T-helper 17 cell (primary cell): ENCODE data around the gene HOXC11. TPM values are rescaled to one million over a fixed set of nuclear protein-coding genes. Genes with fewer than 3 reads are reported as not detected.

ENCODE experiments used
- ATAC-seq: fragments of 150-1000 bp; cut with Tn5 transposase; 2 replicates; pipeline ENCODE4 v1.10.0; 2021; ENCODE audit warnings: mild to moderate bottlenecking, moderate library complexity
- DNase-seq, 3 donors: peaks; one replicate each; pipeline versions ENCODE4 v3.0.0 to v3.0.0-alpha.2; 2020 to 2021
- H3K9me3 ChIP-seq: one replicate; pipeline ENCODE4 v1.7.0; 2013; ENCODE audit warnings: low read length, mild to moderate bottlenecking; ENCODE audit not compliant: control insufficient read depth, poor library complexity, severe bottlenecking
- H3K27ac Mint-ChIP-seq: one replicate; pipeline ENCODE4 v1.8.0; 2022; ENCODE audit warnings: mild to moderate bottlenecking, moderate library complexity, mixed read lengths
- H3K27me3 Mint-ChIP-seq: one replicate; pipeline ENCODE4 v1.8.0; 2022; ENCODE audit warnings: mixed read lengths
- H3K36me3 Mint-ChIP-seq: one replicate; pipeline ENCODE4 v1.8.0; 2022; ENCODE audit warnings: low read depth, mixed read lengths
- H3K4me1 Mint-ChIP-seq: one replicate; pipeline ENCODE4 v1.8.0; 2022; ENCODE audit warnings: mild to moderate bottlenecking, mixed read lengths
- H3K4me3 Mint-ChIP-seq: one replicate; pipeline ENCODE4 v1.8.0; 2022; ENCODE audit warnings: mild to moderate bottlenecking, moderate library complexity, mixed read lengths
- total RNA-seq, 4 donors: library from RNA in 2 of 4; stranded (reverse) in 2 of 4; gene quantifications; one replicate each; pipeline ENCODE4 v1.2.3 and lab custom pipeline; 2022 to 2026

Gene HOXC11
- total RNA-seq, 2 donors from 2014 or later: not detected

DNA sequence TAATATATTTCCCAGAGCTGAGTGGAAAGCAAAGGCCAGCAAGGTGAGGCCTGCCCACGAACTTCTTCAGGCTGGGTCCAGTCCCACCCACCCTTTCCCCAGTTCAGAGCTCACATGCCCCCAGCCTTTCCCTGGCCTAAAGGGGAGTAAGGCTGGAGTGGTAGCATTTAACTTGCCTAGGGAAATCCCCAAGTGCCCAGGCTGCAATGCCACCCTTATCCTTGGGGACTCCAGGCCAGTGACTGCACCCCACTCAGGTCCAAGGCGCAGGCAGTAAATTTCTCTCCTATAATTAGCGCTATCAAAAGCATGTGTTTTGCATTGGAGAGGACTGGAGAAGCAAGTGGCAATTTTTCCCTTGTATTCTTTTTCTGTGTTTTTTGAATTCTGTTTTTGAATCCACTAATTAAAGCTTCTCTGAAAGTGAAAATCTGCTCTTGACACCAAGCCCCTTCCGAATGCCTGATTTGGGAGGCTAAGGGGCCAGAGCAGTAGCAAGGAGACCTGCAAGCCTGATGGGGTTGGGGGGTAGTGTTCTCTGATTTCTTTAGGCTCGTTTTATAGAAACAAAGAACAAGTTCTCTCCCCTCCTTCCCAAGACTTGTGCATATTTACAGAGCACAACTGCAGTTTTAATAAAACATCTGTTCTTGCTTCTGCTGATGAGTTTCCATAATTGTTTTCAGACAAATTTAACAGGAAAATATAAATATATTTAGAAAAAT, 51.8 kb downstream of the HOXC11 start:
- peaks cover 91% of the 10 kb centered on the region for H3K27me3 Mint-ChIP-seq
- H3K4me1 Mint-ChIP-seq: peaks cover 9% of the 10 kb centered on the region
- DNase-seq (no peak), ATAC-seq (no peak)
- H3K9me3 ChIP-seq: no peaks in the 10 kb centered on the region
- peaks cover 9% of the 10 kb centered on the region for H3K36me3 Mint-ChIP-seq
- H3K4me3 Mint-ChIP-seq: no peak overlapping the region
- no peak overlapping the region for H3K27ac Mint-ChIP-seq

DNA sequence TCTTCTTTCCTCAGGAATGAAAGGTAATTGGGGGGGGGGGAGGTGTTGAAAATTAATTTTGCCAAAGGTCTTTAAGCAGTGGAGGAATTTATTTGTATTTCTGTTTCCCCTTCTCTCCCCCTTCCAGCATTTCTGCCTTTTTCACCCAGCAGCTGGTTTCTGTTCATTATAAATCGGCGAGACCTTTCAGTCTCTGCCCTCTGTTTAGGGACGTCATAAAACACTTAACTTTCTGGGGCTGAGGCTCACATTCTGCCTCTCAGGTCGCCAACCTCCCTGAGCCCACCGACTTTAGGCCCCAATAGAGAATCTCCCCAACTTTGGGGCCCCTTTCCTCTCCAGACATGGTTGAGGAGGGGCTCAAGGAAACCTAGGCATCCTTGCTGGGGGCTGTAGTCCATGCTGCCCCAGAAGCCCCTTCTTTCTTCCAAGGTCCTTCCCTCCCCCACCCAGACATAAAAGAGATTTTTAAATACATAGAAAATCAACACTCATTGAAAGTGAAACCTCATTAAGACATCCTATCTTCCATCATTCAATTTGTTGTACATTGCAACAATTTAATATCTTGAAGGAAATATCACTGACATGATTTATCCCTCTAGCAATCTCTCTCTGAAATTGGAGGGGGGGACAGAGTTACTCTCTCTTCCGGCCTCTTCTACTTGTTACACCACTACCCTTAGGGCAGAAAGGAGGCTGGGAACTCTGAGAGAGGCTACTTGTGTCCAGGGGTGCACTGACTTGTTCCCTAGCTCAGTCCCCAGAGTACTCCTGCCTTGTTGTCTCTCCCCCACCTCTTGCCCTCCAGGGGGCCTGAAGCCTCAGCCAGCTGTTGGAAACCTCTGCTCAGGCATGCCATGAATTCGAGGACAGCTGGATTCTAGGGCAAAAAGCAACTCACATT, 52.8 kb downstream of the HOXC11 start:
- Mint-ChIP-seq H3K4me3 (no peak overlapping the region), H3K36me3 (peaks cover 8% of the 10 kb centered on the region)
- H3K9me3 ChIP-seq: no peaks in the 10 kb centered on the region

GRCh38 chr12:54026640-54027441, 53.9 kb downstream of the HOXC11 start:
- H3K4me3 Mint-ChIP-seq: no peak overlapping the region
- H3K36me3 Mint-ChIP-seq: peaks cover 4% of the 10 kb centered on the region
- H3K9me3 ChIP-seq: no peaks in the 10 kb centered on the region
- no peak overlapping the region for H3K27ac Mint-ChIP-seq
- ATAC-seq (no peak), DNase-seq (no peak)
- H3K27me3 Mint-ChIP-seq: peaks cover 92% of the 10 kb centered on the region
- H3K4me1 Mint-ChIP-seq: peaks cover 11% of the 10 kb centered on the region

More for the DNA sequence above, 52.8 kb downstream of the HOXC11 start:
- DNase-seq (no peak), ATAC-seq (no peak)
- peaks cover 9% of the 10 kb centered on the region for H3K4me1 Mint-ChIP-seq
- H3K27me3 Mint-ChIP-seq: peaks cover 92% of the 10 kb centered on the region
- H3K27ac Mint-ChIP-seq: no peak overlapping the region

Other genes starting within 250 kb of the HOXC11 start
- gene CALCOCO1, start 245.7 kb upstream of the HOXC11 start, total RNA-seq: 100 to 1,000 TPM; 108 to 134 TPM
- gene CISTR, start 221.1 kb upstream of the HOXC11 start, total RNA-seq: not detected
- gene HOXC13, start 34.3 kb upstream of the HOXC11 start, total RNA-seq: not detected
- not detected for gene HOXC12, start 18.2 kb upstream of the HOXC11 start, total RNA-seq
- gene HOTAIR, start 1.8 kb downstream of the HOXC11 start, total RNA-seq: not detected
- not detected for gene HOXC10, start 12.0 kb downstream of the HOXC11 start, total RNA-seq
- gene HOXC9, start 27.0 kb downstream of the HOXC11 start, total RNA-seq: not detected
- gene HOXC8, start 35.9 kb downstream of the HOXC11 start, total RNA-seq: not detected
- gene HOXC6, start 55.3 kb downstream of the HOXC11 start, total RNA-seq: not detected
- not detected for gene HOXC5, start 59.9 kb downstream of the HOXC11 start, total RNA-seq
- not detected for gene HOXC4, start 80.7 kb downstream of the HOXC11 start, total RNA-seq
- gene SMUG1, start 215.9 kb downstream of the HOXC11 start, total RNA-seq: 1 to 10 TPM; 8.6 to 9.2 TPM